GM23338 (cell line): Measurements from ENCODE around the gene SLAMF6. TPM values are rescaled to one million over a fixed set of nuclear protein-coding genes. Genes with fewer than 3 reads are reported as not detected.

Experiments used
- ATAC-seq: fragments of 200-7000 bp; cut with Tn5 transposase; 3 replicates; pipeline ENCODE4 v1.9.1; 2020
- DNase-seq: peaks from one replicate; pipeline ENCODE4 v3.0.0-alpha.2; 2015; ENCODE audit warnings: low spot score
- H2AFZ ChIP-seq: fragments of 200-600 bp; sonication (generic); 2 replicates; pipeline ENCODE4 v1.8.0; 2016; ENCODE audit warnings: antibody characterized with exemption, mild to moderate bottlenecking, moderate library complexity
- H3F3A ChIP-seq: fragments of 200-600 bp; sonication (generic); replicated peaks from 2 replicates; pipeline ENCODE4 v1.8.0; 2017; ENCODE audit warnings: antibody characterized with exemption, mixed run types, low read depth
- H3K27ac ChIP-seq: fragments of 200-600 bp; sonication (generic); 2 replicates; pipeline ENCODE4 v1.6.1; 2016; ENCODE audit warnings: low read depth
- H3K27me3 ChIP-seq: fragments of 200-600 bp; sonication (generic); 2 replicates; pipeline ENCODE4 v1.8.0; 2016; ENCODE audit warnings: mild to moderate bottlenecking, mixed run types, moderate library complexity; ENCODE audit not compliant: insufficient read depth
- H3K36me3 ChIP-seq: fragments of 200-600 bp; sonication (generic); 2 replicates; pipeline ENCODE4 v1.8.0; 2016; ENCODE audit warnings: mild to moderate bottlenecking; ENCODE audit not compliant: insufficient read depth
- H3K4me1 ChIP-seq: fragments of 200-600 bp; sonication (generic); 2 replicates; pipeline ENCODE4 v1.8.0; 2016; ENCODE audit warnings: mild to moderate bottlenecking, moderate library complexity; ENCODE audit not compliant: insufficient read depth
- H3K4me2 ChIP-seq: fragments of 200-600 bp; sonication (generic); 2 replicates; pipeline ENCODE4 v1.7.1; 2017; ENCODE audit warnings: mixed run types
- H3K4me3 ChIP-seq: fragments of 200-600 bp; sonication (generic); 2 replicates; pipeline ENCODE4 v1.6.1; 2016; ENCODE audit warnings: mixed run types
- H3K79me2 ChIP-seq: fragments of 200-600 bp; sonication (generic); replicated peaks from 2 replicates; pipeline ENCODE4 v1.8.0; 2017; ENCODE audit warnings: mild to moderate bottlenecking; ENCODE audit not compliant: insufficient read depth
- H3K9me2 ChIP-seq: fragments of 200-600 bp; sonication (generic); 2 replicates; pipeline ENCODE4 v1.8.0; 2017; ENCODE audit not compliant: insufficient read depth
- H4K20me1 ChIP-seq: fragments of 200-600 bp; sonication (generic); replicated peaks from 2 replicates; pipeline ENCODE4 v1.8.0; 2017; ENCODE audit warnings: mild to moderate bottlenecking; ENCODE audit not compliant: insufficient read depth
- H3K27ac Mint-ChIP-seq: 2 replicates; pipeline ENCODE4 v1.8.0; 2020; ENCODE audit warnings: inconsistent platforms, mild to moderate bottlenecking, moderate library complexity, mixed read lengths
- H3K27me3 Mint-ChIP-seq: 3 replicates; pipeline ENCODE4 v1.8.0; 2022; ENCODE audit warnings: low read depth, mild to moderate bottlenecking, moderate library complexity, mixed read lengths, inconsistent platforms; ENCODE audit not compliant: insufficient read depth, poor library complexity
- H3K36me3 Mint-ChIP-seq: 3 replicates; pipeline ENCODE4 v1.8.0; 2021; ENCODE audit warnings: low read depth, mild to moderate bottlenecking, inconsistent platforms, moderate library complexity, mixed read lengths
- H3K4me1 Mint-ChIP-seq: 3 replicates; pipeline ENCODE4 v1.8.0; 2020; ENCODE audit warnings: mild to moderate bottlenecking, inconsistent platforms, mixed read lengths
- H3K4me3 Mint-ChIP-seq: 3 replicates; pipeline ENCODE4 v1.8.0; 2021; ENCODE audit warnings: moderate library complexity, mild to moderate bottlenecking, inconsistent platforms, mixed read lengths
- H3K9me3 Mint-ChIP-seq: 3 replicates; pipeline ENCODE4 v1.8.0; 2020; ENCODE audit warnings: moderate library complexity, mild to moderate bottlenecking, inconsistent platforms, mixed read lengths
- CREB1 ChIP-seq: fragments of 250-450 bp; sonication (Bioruptor Pico); IDR thresholded peaks from 2 replicates; pipeline ENCODE4 v1.5.0; 2020; ENCODE audit warnings: low read depth, mild to moderate bottlenecking, moderate library complexity
- CTCF ChIP-seq, 2 experiments: fragments of 200-600 bp in 1 of 2; sonication (generic) in 1 of 2; conservative IDR thresholded peaks; 2 replicates each; pipeline versions ENCODE4 v1.5.1 to v1.6.1; 2016 to 2017; ENCODE audit warnings: antibody characterized with exemption in 2 of 2, low read depth in 2 of 2, mild to moderate bottlenecking in 2 of 2, moderate library complexity in 1 of 2
- EZH2phosphoT487 ChIP-seq: fragments of 200-600 bp; sonication (generic); IDR thresholded peaks from one replicate; pipeline ENCODE4 v1.8.1; 2018; ENCODE audit warnings: antibody characterized with exemption; ENCODE audit not compliant: unreplicated experiment
- JUNB ChIP-seq: IDR thresholded peaks from one replicate; pipeline ENCODE4 v1.6.1; 2016; ENCODE audit warnings: antibody characterized with exemption; ENCODE audit not compliant: unreplicated experiment
- NANOG ChIP-seq: IDR thresholded peaks from 2 replicates; pipeline ENCODE4 v1.6.1; 2016; ENCODE audit warnings: antibody characterized with exemption, borderline replicate concordance
- POLR2AphosphoS5 ChIP-seq: IDR thresholded peaks from 2 replicates; pipeline ENCODE4 v1.6.1; 2016; ENCODE audit warnings: antibody characterized with exemption, low read depth
- REST ChIP-seq: IDR thresholded peaks from one replicate; pipeline ENCODE4 v1.6.1; 2018; ENCODE audit warnings: antibody characterized with exemption; ENCODE audit not compliant: unreplicated experiment
- STAT1 ChIP-seq: IDR thresholded peaks from one replicate; pipeline ENCODE4 v1.6.1; 2016; ENCODE audit warnings: antibody characterized with exemption; ENCODE audit not compliant: unreplicated experiment
- ZNF114 ChIP-seq: fragments of 250-450 bp; sonication (Bioruptor Pico); IDR thresholded peaks from 2 replicates; pipeline ENCODE4 v1.5.0; 2020; ENCODE audit warnings: mild to moderate bottlenecking, moderate library complexity
- ZNF331 ChIP-seq: fragments of 250-450 bp; sonication (Bioruptor Pico); IDR thresholded peaks from 2 replicates; pipeline ENCODE4 v1.5.0; 2020; ENCODE audit warnings: low read depth, mild to moderate bottlenecking, moderate library complexity
- ZNF462 ChIP-seq: fragments of 250-450 bp; sonication (Bioruptor Pico); IDR thresholded peaks from 2 replicates; pipeline ENCODE4 v1.5.0; 2020; ENCODE audit warnings: mild to moderate bottlenecking, moderate library complexity
- polyA plus RNA-seq: library from polyadenylated mRNA; unstranded; fragments of >200 nt; fragmentation: Nextera tagmentation; extraction: Ambion mirVana; gene quantifications from 2 replicates; pipeline ENCODE4 v1.2.1, GENCODE V29; 2016
- total RNA-seq: library from RNA; depleted of rRNA; stranded (reverse); fragments of >200 nt; shearing (Covaris generic); gene quantifications from 2 replicates; pipeline ENCODE4 v1.2.3, GENCODE V29; 2014
- TF ChIP-seq, protein P1 (sequence below): IDR thresholded peaks from 2 replicates; pipeline ENCODE4 v1.6.1; 2016; ENCODE audit warnings: antibody characterized with exemption

The SLAMF6 gene
- total and polyA plus RNA-seq, 2 experiments from 2014 or later, result not detected

GRCh38 chr1:160547422-160547821 is 24.4 kb upstream of the SLAMF6 start:
- no peaks in the 10 kb centered on the region for H3K27me3 ChIP-seq
- no peak overlapping the region for H3K4me3 ChIP-seq
- no peaks in the 10 kb centered on the region for H3K36me3 ChIP-seq
- DNase-seq (no peak), ATAC-seq (no peak)
- no peak overlapping the region for H3K4me3 Mint-ChIP-seq
- no peak overlapping the region for H3K4me2 ChIP-seq
- H3K27ac Mint-ChIP-seq, result no peak overlapping the region
- no peaks in the 10 kb centered on the region for H4K20me1 ChIP-seq
- no peaks in the 10 kb centered on the region for H3K36me3 Mint-ChIP-seq
- no peak overlapping the region for H2AFZ ChIP-seq
- H3F3A ChIP-seq, result no peaks in the 10 kb centered on the region
- H3K27ac ChIP-seq, result no peak overlapping the region
- H3K4me1 ChIP-seq, result no peaks in the 10 kb centered on the region
- H3K9me3 Mint-ChIP-seq, result no peaks in the 10 kb centered on the region
- no peaks in the 10 kb centered on the region for H3K79me2 ChIP-seq
- H3K9me2 ChIP-seq, result peaks cover 15% of the 10 kb centered on the region
- no peak for TF ChIP-seq EZH2phosphoT487
- no peak for TF ChIP-seq CTCF (conservative IDR thresholded peaks at IDR 0.05; ENCODE audit: low read depth in 2 of 2)
- TF ChIP-seq ZNF462, result no peak
- TF ChIP-seq, protein P1, sequence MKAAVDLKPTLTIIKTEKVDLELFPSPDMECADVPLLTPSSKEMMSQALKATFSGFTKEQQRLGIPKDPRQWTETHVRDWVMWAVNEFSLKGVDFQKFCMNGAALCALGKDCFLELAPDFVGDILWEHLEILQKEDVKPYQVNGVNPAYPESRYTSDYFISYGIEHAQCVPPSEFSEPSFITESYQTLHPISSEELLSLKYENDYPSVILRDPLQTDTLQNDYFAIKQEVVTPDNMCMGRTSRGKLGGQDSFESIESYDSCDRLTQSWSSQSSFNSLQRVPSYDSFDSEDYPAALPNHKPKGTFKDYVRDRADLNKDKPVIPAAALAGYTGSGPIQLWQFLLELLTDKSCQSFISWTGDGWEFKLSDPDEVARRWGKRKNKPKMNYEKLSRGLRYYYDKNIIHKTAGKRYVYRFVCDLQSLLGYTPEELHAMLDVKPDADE, result no peak
- no peak for TF ChIP-seq STAT1
- no peak for TF ChIP-seq POLR2AphosphoS5
- no peak for TF ChIP-seq CREB1
- no peak for TF ChIP-seq REST
- no peak for TF ChIP-seq JUNB
- no peak for TF ChIP-seq NANOG
- no peak for TF ChIP-seq ZNF114 (CRISPR knock-in tag)
- TF ChIP-seq ZNF331 (CRISPR knock-in tag), result no peak
- H3K4me1 Mint-ChIP-seq, result no peaks in the 10 kb centered on the region
- peaks cover 4% of the 10 kb centered on the region for H3K27me3 Mint-ChIP-seq
